AML-193 (cell line): ENCODE results near the gene SCN5A.

Source experiments
- DNase-seq, 2 experiments: peaks; one replicate each; lab custom pipeline; 2025; lab: John Stamatoyannopoulos, UW

The SCN5A gene

GRCh38 chr3:38538773-38539353 lies 110.6 kb downstream of the SCN5A start:
- DNase-seq: no peak

DNA sequence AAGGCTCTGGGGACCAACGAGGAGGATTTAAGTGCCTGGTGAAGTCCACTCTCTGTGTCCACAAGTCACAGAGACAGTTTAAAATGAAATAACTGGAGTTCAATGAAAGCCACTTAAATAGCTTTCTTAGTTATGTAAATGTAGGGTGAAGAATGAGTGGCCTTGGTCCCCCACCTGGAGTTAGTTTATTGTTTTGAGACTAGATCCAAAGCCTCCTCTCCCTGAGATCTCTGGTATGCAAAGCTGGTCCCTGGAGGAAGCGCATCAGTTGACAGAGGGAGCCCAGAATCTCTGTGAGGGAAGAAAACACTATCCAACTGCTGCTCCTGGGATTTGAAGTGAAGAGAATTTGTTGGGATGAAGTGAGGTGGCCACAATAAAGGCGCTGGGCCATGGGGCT lies 112.8 kb downstream of the SCN5A start:
- no peak for DNase-seq

DNA sequence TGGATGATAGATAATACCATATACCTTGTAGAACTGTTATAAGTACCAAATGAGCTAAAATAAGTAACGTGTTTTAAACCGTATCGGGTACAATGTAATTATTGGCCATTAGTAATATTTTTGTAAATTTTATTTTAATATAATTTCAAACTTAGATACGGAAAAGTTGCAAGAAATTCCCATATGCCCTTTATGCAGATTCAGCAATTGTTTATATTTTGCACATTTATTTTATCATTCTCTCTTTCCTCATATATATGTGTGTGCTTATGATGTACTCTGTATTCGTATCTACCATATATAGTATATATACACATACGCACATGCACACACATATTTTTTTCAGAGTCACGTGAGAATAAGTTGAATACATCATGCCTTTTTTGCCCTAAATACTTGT lies 114.9 kb downstream of the SCN5A start:
- no peak for DNase-seq

- no peak for DNase-seq
Measured at GRCh38 chr3:38534180-38534579, 115.3 kb downstream of the SCN5A start.

GRCh38 chr3:38533285-38533976 lies 116.1 kb downstream of the SCN5A start:
- no peak for DNase-seq

DNA sequence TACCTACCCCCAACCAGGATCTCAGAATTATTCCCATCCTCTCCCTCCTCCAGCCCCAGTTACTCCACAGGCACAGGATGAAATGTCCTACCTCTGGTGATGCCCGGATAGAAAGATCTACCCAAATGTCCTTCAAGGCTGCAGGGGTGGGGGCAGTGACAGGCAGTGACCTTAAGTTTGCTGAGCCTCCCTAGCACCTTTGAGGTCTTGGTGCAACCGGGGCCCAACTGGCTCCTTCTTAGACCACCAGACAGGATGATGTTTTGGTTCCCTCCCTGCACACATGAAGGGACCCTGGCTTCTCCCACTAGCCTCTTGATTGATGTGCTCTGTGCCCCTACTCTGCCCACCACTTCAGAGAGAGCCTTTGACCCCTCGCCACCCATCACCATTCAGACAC lies 117.0 kb downstream of the SCN5A start:
- no peak for DNase-seq

- DNase-seq: peak in 1 of 2 experiments; percentile 12
Measured at GRCh38 chr3:38528457-38528856, 121.0 kb downstream of the SCN5A start.

GRCh38 chr3:38526792-38527191 lies 122.7 kb downstream of the SCN5A start:
- no peak for DNase-seq

DNA sequence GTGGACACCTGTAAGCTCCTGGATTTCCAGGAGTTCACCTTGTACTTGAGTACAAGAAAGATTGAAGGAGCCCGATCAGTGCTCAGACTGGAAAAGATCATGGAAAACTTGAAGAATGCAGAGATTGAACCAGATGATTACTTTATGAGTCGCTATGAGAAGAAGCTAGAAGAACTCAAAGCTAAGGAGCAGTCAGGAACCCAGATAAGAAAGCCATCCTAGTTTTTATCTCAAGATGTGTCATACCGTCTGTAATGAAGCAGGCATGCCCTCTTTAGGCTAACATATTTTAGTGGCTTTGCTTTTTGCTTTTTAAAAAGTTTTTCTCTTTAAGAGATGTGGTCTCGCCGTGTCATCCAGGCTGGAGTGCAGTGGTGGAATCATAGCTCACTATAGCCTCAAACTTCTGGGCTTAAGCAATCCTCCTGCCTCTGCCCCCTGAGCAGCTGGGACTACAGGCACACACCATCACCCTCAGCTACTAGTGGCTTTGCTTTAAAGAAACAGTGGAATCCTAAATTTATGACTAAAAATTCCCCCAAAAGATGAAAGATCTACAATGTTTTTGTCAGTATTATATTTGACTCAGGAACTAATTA lies 125.2 kb downstream of the SCN5A start:
- DNase-seq: no peak

DNA sequence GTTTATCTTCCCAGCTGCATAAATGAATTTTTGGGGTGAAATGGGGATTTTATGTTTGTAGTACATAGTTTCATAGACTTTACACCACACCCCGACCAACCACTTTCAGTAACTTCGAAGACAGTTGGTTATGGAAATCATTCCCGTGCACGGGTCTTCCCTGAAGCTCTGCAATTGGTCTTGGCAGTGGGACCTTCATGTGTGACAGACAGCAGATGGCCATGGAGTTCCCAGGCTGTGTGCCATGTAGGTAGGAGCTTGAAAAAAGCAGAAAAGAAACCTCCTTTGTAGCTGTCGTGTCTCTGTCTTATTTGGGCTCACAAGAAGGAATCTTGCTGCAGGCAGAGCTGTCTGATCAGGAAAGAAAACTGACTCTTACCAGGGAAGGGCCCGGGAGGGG lies 127.5 kb downstream of the SCN5A start:
- no peak for DNase-seq

- DNase-seq: peak; percentile 61 to 75
Measured at GRCh38 chr3:38521391-38521987, 128.0 kb downstream of the SCN5A start.

DNA sequence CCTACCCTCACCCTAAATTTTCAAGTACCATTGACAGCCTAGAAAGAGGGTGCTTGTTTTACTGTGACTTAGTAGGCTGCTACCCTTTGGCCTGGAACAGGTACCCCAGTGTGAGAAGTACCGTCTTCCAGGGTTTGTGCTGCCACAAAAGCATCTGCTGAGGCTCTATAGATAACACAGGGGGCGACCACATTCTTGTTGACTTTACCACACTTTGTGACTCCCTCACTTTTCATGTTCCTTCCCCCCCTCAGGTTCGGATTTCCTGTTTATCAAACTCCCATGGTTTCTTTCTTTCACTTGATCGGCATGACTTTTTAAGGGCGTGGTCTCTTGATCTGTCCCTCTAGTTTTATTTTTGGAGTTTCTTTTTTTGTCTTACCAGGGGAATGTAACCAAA lies 129.8 kb downstream of the SCN5A start:
- no peak for DNase-seq

DNA sequence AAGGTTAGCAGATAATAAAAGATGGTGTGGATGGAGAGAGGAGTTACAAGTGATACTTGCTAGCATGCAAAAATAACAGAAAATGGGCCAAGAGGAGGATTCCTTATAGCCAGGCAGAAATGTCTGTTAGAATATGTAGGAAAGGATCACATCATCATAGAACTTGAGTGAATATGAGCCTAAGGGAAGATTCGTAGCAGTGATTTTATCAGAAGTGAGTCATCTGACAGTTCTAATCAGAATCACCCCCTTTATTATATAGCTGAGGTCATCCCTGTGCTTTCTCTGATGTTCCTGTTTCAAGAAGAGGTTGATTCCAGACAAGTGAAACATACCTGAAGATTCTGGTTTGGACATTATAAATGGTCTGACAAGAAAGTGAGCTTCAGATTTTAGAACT lies 130.5 kb downstream of the SCN5A start:
- no peak for DNase-seq

DNA sequence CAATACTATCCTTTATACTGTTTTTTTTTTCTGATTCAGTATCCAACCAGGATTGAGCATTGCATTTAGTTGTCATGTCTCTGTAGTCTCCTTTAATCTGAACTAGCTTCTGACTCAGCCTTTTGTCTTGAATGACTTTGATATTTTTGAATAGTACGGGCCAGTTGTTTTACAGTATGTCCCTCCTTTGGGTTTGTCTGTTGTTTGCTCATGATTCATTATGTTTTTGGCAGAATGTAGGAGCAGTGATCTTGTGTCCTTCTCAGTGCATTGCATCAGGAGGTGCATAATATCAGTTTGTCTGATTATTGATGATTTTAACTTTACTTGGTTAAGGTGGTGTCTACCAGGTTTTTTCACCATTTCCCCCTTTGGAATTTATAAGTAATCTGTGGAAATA lies 132.8 kb downstream of the SCN5A start:
- no peak for DNase-seq

DNA sequence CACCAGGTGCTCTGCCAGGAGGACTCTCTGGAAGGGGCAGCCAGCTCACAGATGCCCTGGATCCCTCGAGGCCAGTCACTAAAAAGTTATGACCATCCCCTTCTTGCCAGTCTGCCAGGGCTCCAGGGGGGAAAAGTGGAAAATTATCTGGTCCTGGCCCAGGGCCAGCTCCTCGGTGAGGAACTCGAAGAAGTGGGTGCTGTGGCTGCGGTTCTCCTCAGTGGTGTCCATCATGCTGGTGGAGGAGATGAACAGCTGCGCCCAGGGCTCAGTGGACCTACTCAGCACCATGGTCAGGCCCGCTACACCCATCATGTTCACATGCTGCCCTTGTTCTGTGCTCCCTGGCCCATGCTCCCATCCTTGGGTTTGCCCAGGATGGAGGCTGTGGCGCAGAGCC lies 134.1 kb downstream of the SCN5A start:
- no peak for DNase-seq

GRCh38 chr3:38511546-38511945 lies 137.9 kb downstream of the SCN5A start:
- no peak for DNase-seq

- no peak for DNase-seq
Measured at GRCh38 chr3:38510631-38511030, 138.9 kb downstream of the SCN5A start.

GRCh38 chr3:38509732-38510131 lies 139.8 kb downstream of the SCN5A start:
- DNase-seq: no peak

DNA sequence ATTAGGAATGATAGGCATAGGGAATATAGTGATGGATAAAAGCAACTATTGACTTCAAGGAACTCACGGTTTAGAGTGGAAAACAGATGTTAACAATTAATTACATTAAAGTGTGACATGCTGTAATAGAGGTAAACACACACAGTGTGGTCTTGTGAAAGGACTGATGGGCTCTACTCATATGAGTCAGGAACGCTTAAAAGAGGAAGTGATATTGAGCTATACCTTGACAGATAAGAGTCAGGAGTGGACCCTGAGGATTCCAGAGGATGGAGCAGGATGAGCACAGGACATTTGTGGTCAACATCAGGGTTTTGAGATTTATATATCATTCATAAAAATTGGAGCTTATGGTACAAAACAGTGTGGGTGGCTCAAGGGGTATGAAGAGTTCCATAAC lies 142.4 kb downstream of the SCN5A start:
- DNase-seq: no peak

GRCh38 chr3:38500688-38501417 lies 148.6 kb downstream of the SCN5A start:
- DNase-seq: no peak
